IMR-90 (cell line): Measurements from ENCODE around the gene MAN1A2. TPM values are rescaled to one million over a fixed set of nuclear protein-coding genes. Genes with fewer than 3 reads are reported as not detected.

ENCODE experiments used
- ATAC-seq: fragments of 200-7000 bp; cut with Tn5 transposase; 2 replicates; pipeline ENCODE4 v1.9.1; 2020; ENCODE audit warnings: low read depth, mild to moderate bottlenecking, moderate library complexity
- BruUV-seq: library from RNA; stranded (reverse); fragments of 400-500 nt; replicated peaks from 2 replicates; lab custom pipeline; 2021; lab: Mats Ljungman, UMichigan
- CTCF ChIA-PET: fragments of 300-600 bp; formaldehyde crosslinking; extraction: SDS; loops from one replicate; lab custom pipeline; 2021; ENCODE audit warnings: antibody characterized with exemption; lab: Yijun Ruan, JAX
- POLR2A ChIA-PET: fragments of 300-600 bp; sonication (Branson Sonifier 250); formaldehyde crosslinking; loops from one replicate; lab custom pipeline; 2022; ENCODE audit warnings: antibody characterized with exemption; ENCODE audit not compliant: unreplicated experiment; lab: Charles Lee
- DNase-seq: peaks from one replicate; pipeline ENCODE4 v3.0.0; 2013
- H2AFZ ChIP-seq: replicated peaks from 2 replicates; pipeline ENCODE3; 2013; ENCODE audit warnings: low read length, mild to moderate bottlenecking; ENCODE audit not compliant: poor library complexity
- H2AK5ac ChIP-seq: 2 replicates; pipeline ENCODE4 v1.6.1; 2013; ENCODE audit warnings: low read depth, low read length, inconsistent platforms
- H2AK9ac ChIP-seq: replicated peaks from 2 replicates; pipeline ENCODE3; 2013; ENCODE audit warnings: mild to moderate bottlenecking, low read depth, low read length, moderate library complexity; ENCODE audit not compliant: poor library complexity
- H2BK120ac ChIP-seq: 2 replicates; pipeline ENCODE4 v1.6.1; 2013; ENCODE audit warnings: low read depth, low read length, inconsistent platforms
- H2BK15ac ChIP-seq: 3 replicates; pipeline ENCODE4 v1.6.1; 2013; ENCODE audit warnings: low read depth, low read length, inconsistent platforms
- H2BK20ac ChIP-seq: 2 replicates; pipeline ENCODE4 v1.6.1; 2013; ENCODE audit warnings: low read depth, mild to moderate bottlenecking, inconsistent platforms, low read length, moderate library complexity
- H2BK5ac ChIP-seq: 2 replicates; pipeline ENCODE4 v1.6.1; 2013; ENCODE audit warnings: mild to moderate bottlenecking, low read depth, low read length, inconsistent platforms; ENCODE audit not compliant: poor library complexity, severe bottlenecking
- H3K14ac ChIP-seq: replicated peaks from 2 replicates; pipeline ENCODE4 v1.6.1; 2013; ENCODE audit warnings: low read depth, low read length, inconsistent platforms
- H3K18ac ChIP-seq: 2 replicates; pipeline ENCODE4 v1.6.1; 2013; ENCODE audit warnings: low read depth, low read length, control low read depth
- H3K23ac ChIP-seq: 2 replicates; pipeline ENCODE4 v1.6.1; 2013; ENCODE audit warnings: low read depth, low read length, inconsistent platforms
- H3K27ac ChIP-seq: 2 replicates; pipeline ENCODE4 v1.5.1; 2013; ENCODE audit warnings: mild to moderate bottlenecking, control low read depth, low read length; ENCODE audit not compliant: insufficient read depth
- H3K27me3 ChIP-seq: 2 replicates; pipeline ENCODE4 v1.6.1; 2013; ENCODE audit warnings: low read length; ENCODE audit not compliant: control insufficient read depth, insufficient read depth
- H3K36me3 ChIP-seq: 2 replicates; pipeline ENCODE4 v1.6.1; 2013; ENCODE audit warnings: low read length, mixed read lengths; ENCODE audit not compliant: control insufficient read depth, insufficient read depth
- H3K4ac ChIP-seq: 2 replicates; pipeline ENCODE4 v1.6.1; 2013; ENCODE audit warnings: low read depth, low read length, inconsistent platforms
- H3K4me1 ChIP-seq: 2 replicates; pipeline ENCODE4 v1.6.1; 2013; ENCODE audit warnings: low read length, mixed read lengths; ENCODE audit not compliant: control insufficient read depth, insufficient read depth
- H3K4me2 ChIP-seq: 2 replicates; pipeline ENCODE4 v1.6.1; 2013; ENCODE audit warnings: low read depth, mild to moderate bottlenecking, control low read depth, low read length, moderate library complexity
- H3K4me3 ChIP-seq: 2 replicates; pipeline ENCODE4 v1.5.1; 2013; ENCODE audit warnings: low read depth, mild to moderate bottlenecking, control low read depth, low read length, moderate library complexity; ENCODE audit not compliant: insufficient read depth
- H3K56ac ChIP-seq: 2 replicates; pipeline ENCODE4 v1.6.1; 2013; ENCODE audit warnings: low read length, inconsistent platforms; ENCODE audit not compliant: insufficient read depth; ENCODE audit errors: extremely low read depth
- H3K79me1 ChIP-seq, 2 experiments: 2 replicates each; pipeline ENCODE4 v1.6.1; 2013; ENCODE audit warnings: low read length in 2 of 2, inconsistent platforms in 1 of 2, low read depth in 1 of 2
- H3K9ac ChIP-seq: 2 replicates; pipeline ENCODE4 v1.6.1; 2013; ENCODE audit warnings: low read depth, low read length, control low read depth
- H3K9me1 ChIP-seq: 2 replicates; pipeline ENCODE4 v1.6.1; 2013; ENCODE audit warnings: low read length, inconsistent platforms; ENCODE audit not compliant: insufficient read depth
- H3K9me3 ChIP-seq: 2 replicates; pipeline ENCODE4 v1.6.1; 2013; ENCODE audit warnings: low read length; ENCODE audit not compliant: control insufficient read depth, insufficient read depth
- H4K20me1 ChIP-seq: 2 replicates; pipeline ENCODE4 v1.6.1; 2013; ENCODE audit warnings: low read length, inconsistent platforms; ENCODE audit not compliant: insufficient read depth
- H4K5ac ChIP-seq: 2 replicates; pipeline ENCODE4 v1.6.1; 2013; ENCODE audit warnings: mild to moderate bottlenecking, low read depth, low read length, control low read depth
- H4K8ac ChIP-seq, 2 experiments: 2 replicates each; pipeline ENCODE4 v1.6.1; 2013; ENCODE audit warnings: low read depth in 2 of 2, low read length in 2 of 2, control low read depth in 1 of 2, inconsistent platforms in 1 of 2
- H4K91ac ChIP-seq: 2 replicates; pipeline ENCODE4 v1.6.1; 2013; ENCODE audit warnings: low read depth, low read length, inconsistent platforms; ENCODE audit not compliant: insufficient read depth
- BHLHE40 ChIP-seq: fragments of 150-350 bp; IDR thresholded peaks from 2 replicates; pipeline ENCODE4 v1.6.1; 2016; ENCODE audit warnings: mild to moderate bottlenecking, low read depth, low read length
- CHD1 ChIP-seq: IDR thresholded peaks from 2 replicates; pipeline ENCODE4 v1.6.1; 2012; ENCODE audit warnings: low read depth, low read length, improper control_type of control experiment
- FOS ChIP-seq: fragments of 150-350 bp; IDR thresholded peaks from 2 replicates; pipeline ENCODE4 v1.6.1; 2016; ENCODE audit warnings: low read depth, low read length
- MAFK ChIP-seq: IDR thresholded peaks from 2 replicates; pipeline ENCODE4 v1.6.1; 2012; ENCODE audit warnings: low read depth, low read length, improper control_type of control experiment
- MAZ ChIP-seq: IDR thresholded peaks from 2 replicates; pipeline ENCODE4 v1.6.1; 2012; ENCODE audit warnings: low read depth, mild to moderate bottlenecking, low read length, improper control_type of control experiment, moderate library complexity, borderline replicate concordance
- MXI1 ChIP-seq: IDR thresholded peaks from 2 replicates; pipeline ENCODE4 v1.6.1; 2012; ENCODE audit warnings: low read depth, mild to moderate bottlenecking, low read length, moderate library complexity, borderline replicate concordance
- NFE2L2 ChIP-seq: fragments of 150-350 bp; IDR thresholded peaks from 2 replicates; pipeline ENCODE4 v1.6.1; 2016; ENCODE audit warnings: low read depth, mild to moderate bottlenecking, low read length
- RAD21 ChIP-seq: IDR thresholded peaks from 2 replicates; pipeline ENCODE4 v1.6.1; 2012; ENCODE audit warnings: low read length, improper control_type of control experiment
- RFX5 ChIP-seq: IDR thresholded peaks from 2 replicates; pipeline ENCODE4 v1.8.0; 2012; ENCODE audit warnings: low read depth, mild to moderate bottlenecking, low read length, moderate library complexity
- SMC3 ChIP-seq: fragments of 150-350 bp; IDR thresholded peaks from 2 replicates; pipeline ENCODE4 v1.6.1; 2016; ENCODE audit warnings: low read depth, mild to moderate bottlenecking, antibody characterized with exemption, low read length, moderate library complexity
- WGBS, 2 experiments: methylation state at CpG; one replicate each; pipeline versions ENCODE4 v1.1.5 to v1.1.7; 2013; ENCODE audit warnings: missing lambda C conversion rate in 2 of 2; ENCODE audit not compliant: insufficient read length in 1 of 2; ENCODE audit errors: extremely low coverage in 2 of 2; 5-methylcytosine and 5-hydroxymethylcytosine counted together
- dilution Hi-C: fragments of 300-500 bp; cut with HindIII; formaldehyde crosslinking; loops from one replicate; pipeline ENCODE4 v1.14.3; 2018; ENCODE audit warnings: low sequenced_read_pairs; ENCODE audit not compliant: unreplicated experiment
- in situ Hi-C: fragments of 300-500 bp; cut with MboI; formaldehyde crosslinking; loops from 3 replicates; pipeline ENCODE4 v1.14.3; 2019; ENCODE audit warnings: low sequenced_read_pairs, inconsistent platforms, mixed read lengths
- intact Hi-C: fragments of 100-400 bp; cut with micrococcal nuclease; formaldehyde crosslinking; loops from 2 replicates; pipeline ENCODE4 v1.10.0; 2022
- polyA plus RNA-seq, 3 experiments: library from polyadenylated mRNA; depleted of rRNA; stranded (reverse); fragments of >200 nt; gene quantifications; 2 replicates each; pipeline ENCODE4 v1.2.3, GENCODE V29; 2012; ENCODE audit warnings: low replicate concordance in 1 of 3
- total RNA-seq: library from RNA; depleted of rRNA; stranded (reverse); fragments of >200 nt; gene quantifications from 2 replicates; pipeline ENCODE4 v1.2.3, GENCODE V29; 2012
- TF ChIP-seq, protein P1 (sequence below): fragments of 150-350 bp; IDR thresholded peaks from 2 replicates; pipeline ENCODE4 v1.6.1; 2016; ENCODE audit warnings: low read depth, mild to moderate bottlenecking, low read length, moderate library complexity, borderline replicate concordance
- TF ChIP-seq, protein P2 (sequence below): conservative IDR thresholded peaks from 2 replicates; pipeline ENCODE4 v1.5.1; 2012; ENCODE audit warnings: mild to moderate bottlenecking, low read depth, low read length, improper control_type of control experiment

Gene MAN1A2
- total and polyA plus RNA-seq, 2 of the 4 experiments (the other 2 are of a cell fraction), result 12.4 to 29.4 TPM

DNA sequence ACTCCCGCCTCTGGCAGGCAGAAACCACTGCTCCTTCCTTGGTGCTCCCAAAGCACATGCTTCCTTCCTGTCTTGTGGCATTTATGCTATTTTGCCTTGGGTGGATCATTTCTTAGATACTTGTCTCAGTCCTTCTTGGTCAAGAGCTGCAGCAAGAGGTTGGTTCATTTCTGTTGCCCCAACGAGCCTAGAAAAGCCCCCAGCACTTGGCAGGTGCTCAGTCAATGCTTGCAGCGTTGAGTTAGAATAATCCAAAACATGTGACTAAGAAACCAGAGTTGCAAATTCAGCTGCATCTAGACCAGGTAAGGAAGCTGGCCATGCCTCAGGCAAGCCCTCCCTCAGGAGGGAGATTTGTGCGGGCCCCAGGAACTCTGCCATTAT, 196.2 kb downstream of the MAN1A2 start:
- POLR2A ChIA-PET, result no interaction called here
- in situ Hi-C loops, result no loop called here

More for the DNA sequence above, 196.2 kb downstream of the MAN1A2 start:
- intact Hi-C loops, result no loop called here
- Histone ChIP-seq H3K14ac (no peak overlapping the region), H4K5ac (no peak overlapping the region), H3K4me2 (no peak overlapping the region), H3K9me1 (no peaks in the 10 kb centered on the region), H2AK5ac (no peak overlapping the region), H3K27me3 (peaks cover 17% of the 10 kb centered on the region), H3K79me1 (no peaks in the 10 kb centered on the region), H3K56ac (no peak overlapping the region), H2BK5ac (no peak overlapping the region), H3K9ac (no peak overlapping the region), H2BK15ac (no peak overlapping the region), H3K27ac (no peak overlapping the region), H3K4ac (no peak overlapping the region), H4K91ac (no peak overlapping the region), H3K4me3 (no peak overlapping the region), H2BK120ac (no peak overlapping the region), H3K36me3 (no peaks in the 10 kb centered on the region), H2AFZ (no peak overlapping the region), H2BK20ac (no peak overlapping the region), H4K8ac (no peak overlapping the region), H4K20me1 (no peaks in the 10 kb centered on the region), H3K23ac (no peak overlapping the region), H3K4me1 (no peaks in the 10 kb centered on the region), H2AK9ac (no peak overlapping the region), H3K18ac (no peak overlapping the region), H3K9me3 (peaks cover 2% of the 10 kb centered on the region)
- no TSS peak for BruUV-seq
- 84% methylated on average over 2 of the region's 4 CpGs; no CpG with 5 or more reads in 1 of the 2 experiments for WGBS, 2 experiments
- CTCF ChIA-PET, result no interaction called here
- TF ChIP-seq MXI1 (no peak), FOS (no peak), RFX5 (no peak), RAD21 (no peak), BHLHE40 (no peak), MAZ (no peak), CHD1 (no peak), MAFK (no peak), NFE2L2 (no peak), SMC3 (no peak)
- TF ChIP-seq, protein P1, sequence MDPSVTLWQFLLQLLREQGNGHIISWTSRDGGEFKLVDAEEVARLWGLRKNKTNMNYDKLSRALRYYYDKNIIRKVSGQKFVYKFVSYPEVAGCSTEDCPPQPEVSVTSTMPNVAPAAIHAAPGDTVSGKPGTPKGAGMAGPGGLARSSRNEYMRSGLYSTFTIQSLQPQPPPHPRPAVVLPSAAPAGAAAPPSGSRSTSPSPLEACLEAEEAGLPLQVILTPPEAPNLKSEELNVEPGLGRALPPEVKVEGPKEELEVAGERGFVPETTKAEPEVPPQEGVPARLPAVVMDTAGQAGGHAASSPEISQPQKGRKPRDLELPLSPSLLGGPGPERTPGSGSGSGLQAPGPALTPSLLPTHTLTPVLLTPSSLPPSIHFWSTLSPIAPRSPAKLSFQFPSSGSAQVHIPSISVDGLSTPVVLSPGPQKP, result no peak
- TF ChIP-seq, protein P2, sequence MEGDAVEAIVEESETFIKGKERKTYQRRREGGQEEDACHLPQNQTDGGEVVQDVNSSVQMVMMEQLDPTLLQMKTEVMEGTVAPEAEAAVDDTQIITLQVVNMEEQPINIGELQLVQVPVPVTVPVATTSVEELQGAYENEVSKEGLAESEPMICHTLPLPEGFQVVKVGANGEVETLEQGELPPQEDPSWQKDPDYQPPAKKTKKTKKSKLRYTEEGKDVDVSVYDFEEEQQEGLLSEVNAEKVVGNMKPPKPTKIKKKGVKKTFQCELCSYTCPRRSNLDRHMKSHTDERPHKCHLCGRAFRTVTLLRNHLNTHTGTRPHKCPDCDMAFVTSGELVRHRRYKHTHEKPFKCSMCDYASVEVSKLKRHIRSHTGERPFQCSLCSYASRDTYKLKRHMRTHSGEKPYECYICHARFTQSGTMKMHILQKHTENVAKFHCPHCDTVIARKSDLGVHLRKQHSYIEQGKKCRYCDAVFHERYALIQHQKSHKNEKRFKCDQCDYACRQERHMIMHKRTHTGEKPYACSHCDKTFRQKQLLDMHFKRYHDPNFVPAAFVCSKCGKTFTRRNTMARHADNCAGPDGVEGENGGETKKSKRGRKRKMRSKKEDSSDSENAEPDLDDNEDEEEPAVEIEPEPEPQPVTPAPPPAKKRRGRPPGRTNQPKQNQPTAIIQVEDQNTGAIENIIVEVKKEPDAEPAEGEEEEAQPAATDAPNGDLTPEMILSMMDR, result no peak
- dilution Hi-C loops, result no loop called here
- DNase-seq (no peak), ATAC-seq (no peak)
